Natural killer cell (primary cell): Measurements from ENCODE around the gene DTX4. TPM values are rescaled to one million over a fixed set of nuclear protein-coding genes. Genes with fewer than 3 reads are reported as not detected.

Source experiments
- ATAC-seq, 3 donors: fragments of 150-1000 bp in 2 of 3; fragments of 200-7000 bp in 1 of 3; cut with Tn5 transposase; 1 replicate in 1 of 3; 2 replicates in 2 of 3; pipeline ENCODE4 v1.10.0; 2021; ENCODE audit warnings: mild to moderate bottlenecking in 2 of 3, moderate library complexity in 2 of 3
- DNase-seq, 2 donors: peaks; one replicate each; pipeline versions ENCODE4 v3.0.0 to v3.0.0-alpha.2; 2013 to 2021; ENCODE audit warnings: mixed read lengths in 1 of 2
- H3K27ac ChIP-seq: one replicate; pipeline ENCODE4 v1.5.1; 2013; ENCODE audit warnings: mild to moderate bottlenecking, low read length
- H3K27me3 ChIP-seq: one replicate; pipeline ENCODE4 v1.6.1; 2013; ENCODE audit warnings: low read length; ENCODE audit not compliant: control insufficient read depth, insufficient read depth
- H3K36me3 ChIP-seq: one replicate; pipeline ENCODE4 v1.6.1; 2013; ENCODE audit warnings: low read length; ENCODE audit not compliant: control insufficient read depth, insufficient read depth
- H3K4me1 ChIP-seq: one replicate; pipeline ENCODE4 v1.6.1; 2013; ENCODE audit warnings: low read length; ENCODE audit not compliant: control insufficient read depth, insufficient read depth
- H3K4me3 ChIP-seq: one replicate; pipeline ENCODE4 v1.5.1; 2013; ENCODE audit warnings: low read length
- H3K9me3 ChIP-seq: one replicate; pipeline ENCODE4 v1.6.1; 2013; ENCODE audit warnings: low read length; ENCODE audit not compliant: control insufficient read depth, insufficient read depth
- H3K27ac Mint-ChIP-seq, 2 donors: one replicate each; pipeline ENCODE4 v1.8.0; 2022; ENCODE audit warnings: mild to moderate bottlenecking in 2 of 2, mixed read lengths in 2 of 2, moderate library complexity in 1 of 2
- H3K27me3 Mint-ChIP-seq, 2 donors: one replicate each; pipeline ENCODE4 v1.8.0; 2022; ENCODE audit warnings: low read depth in 2 of 2, mixed read lengths in 2 of 2
- H3K36me3 Mint-ChIP-seq: one replicate; pipeline ENCODE4 v1.8.0; 2022; ENCODE audit warnings: mixed read lengths
- H3K4me1 Mint-ChIP-seq, 2 donors: one replicate each; pipeline ENCODE4 v1.8.0; 2022; ENCODE audit warnings: mixed read lengths in 2 of 2
- H3K4me3 Mint-ChIP-seq: one replicate; pipeline ENCODE4 v1.8.0; 2022; ENCODE audit warnings: mild to moderate bottlenecking, moderate library complexity, mixed read lengths
- H3K9me3 Mint-ChIP-seq, 2 donors: one replicate each; pipeline ENCODE4 v1.8.0; 2022; ENCODE audit warnings: mixed read lengths in 2 of 2
- WGBS: methylation state at CpG from one replicate; pipeline ENCODE4 v1.1.7; 2013; ENCODE audit warnings: missing lambda C conversion rate; ENCODE audit not compliant: insufficient coverage; 5-methylcytosine and 5-hydroxymethylcytosine counted together
- intact Hi-C: fragments of 100-400 bp; cut with micrococcal nuclease; formaldehyde crosslinking; loops from one replicate; pipeline ENCODE4 v1.14.2; 2022
- total RNA-seq, 4 donors: library from RNA; stranded (reverse); fragments of 120-200 nt in 1 of 4; gene quantifications; one replicate each; pipeline versions ENCODE4 v1.2.3 to v1.2.4, GENCODE V29; 2013 to 2022
- TF ChIP-seq, protein P1 (sequence below): fragments of 200-600 bp; IDR thresholded peaks from one replicate; pipeline ENCODE4 v1.8.0; 2022; ENCODE audit warnings: antibody characterized with exemption

DTX4 gene
- total RNA-seq, 3 donors from 2014 or later (not counting 1 experiment from before 2014, with no cell fraction given), result 0.21 to 0.90 (median 0.59) TPM

DNA sequence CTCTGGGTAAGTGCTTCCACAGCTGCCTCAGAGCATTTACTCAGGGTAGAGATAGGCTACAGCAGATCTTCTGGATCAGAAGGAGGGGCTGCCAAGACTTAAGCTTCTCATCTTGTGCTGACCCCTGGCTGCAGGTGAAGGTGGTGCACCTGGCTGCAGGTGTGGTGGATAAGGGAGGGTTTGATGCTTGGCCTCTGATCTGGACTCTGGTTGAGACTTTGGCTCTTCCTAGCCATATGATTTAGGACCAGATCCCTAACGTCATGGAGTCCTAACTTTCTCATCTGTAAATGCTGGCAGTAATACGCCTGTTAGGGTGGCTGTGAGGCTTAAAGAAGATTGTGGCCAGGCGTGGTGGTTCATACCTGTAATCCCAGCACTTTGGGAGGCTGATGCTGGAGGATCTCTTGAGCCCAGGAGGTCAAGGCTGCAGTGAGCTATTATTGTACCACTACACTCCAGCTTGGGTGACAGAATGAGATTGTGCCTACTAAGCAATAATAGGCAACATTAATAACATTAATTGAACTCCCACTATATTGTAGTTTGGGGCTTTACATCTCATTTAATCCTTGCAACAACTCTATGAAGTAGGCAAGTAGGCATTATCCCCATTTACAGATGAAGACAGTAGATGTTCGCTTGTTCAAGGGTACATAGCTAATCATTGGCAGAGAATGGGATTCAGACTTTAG is 10.7 kb downstream of the DTX4 start:
- intact Hi-C loops, result no loop called here
- no peaks in the 10 kb centered on the region for H3K4me1 Mint-ChIP-seq
- DNase-seq (peak in 1 of 2 donors; percentile 52), ATAC-seq (peak in 1 of 3 donors; percentile 34)
- WGBS, result 88% methylated on average over 4 of the region's 4 CpGs
- H3K27me3 Mint-ChIP-seq, result peaks cover 4 to 5% of the 10 kb centered on the region in 2 donors
- H3K4me3 ChIP-seq, result no peak overlapping the region
- H3K27ac Mint-ChIP-seq, result no peak overlapping the region
- H3K27ac ChIP-seq, result no peak overlapping the region
- H3K9me3 ChIP-seq, result no peaks in the 10 kb centered on the region
- no peaks in the 10 kb centered on the region for H3K4me1 ChIP-seq
- H3K27me3 ChIP-seq, result no peaks in the 10 kb centered on the region
- no peak overlapping the region for H3K4me3 Mint-ChIP-seq
- H3K36me3 ChIP-seq, result no peaks in the 10 kb centered on the region
- H3K36me3 Mint-ChIP-seq, result no peaks in the 10 kb centered on the region
- no peaks in the 10 kb centered on the region for H3K9me3 Mint-ChIP-seq
- TF ChIP-seq, protein P1, sequence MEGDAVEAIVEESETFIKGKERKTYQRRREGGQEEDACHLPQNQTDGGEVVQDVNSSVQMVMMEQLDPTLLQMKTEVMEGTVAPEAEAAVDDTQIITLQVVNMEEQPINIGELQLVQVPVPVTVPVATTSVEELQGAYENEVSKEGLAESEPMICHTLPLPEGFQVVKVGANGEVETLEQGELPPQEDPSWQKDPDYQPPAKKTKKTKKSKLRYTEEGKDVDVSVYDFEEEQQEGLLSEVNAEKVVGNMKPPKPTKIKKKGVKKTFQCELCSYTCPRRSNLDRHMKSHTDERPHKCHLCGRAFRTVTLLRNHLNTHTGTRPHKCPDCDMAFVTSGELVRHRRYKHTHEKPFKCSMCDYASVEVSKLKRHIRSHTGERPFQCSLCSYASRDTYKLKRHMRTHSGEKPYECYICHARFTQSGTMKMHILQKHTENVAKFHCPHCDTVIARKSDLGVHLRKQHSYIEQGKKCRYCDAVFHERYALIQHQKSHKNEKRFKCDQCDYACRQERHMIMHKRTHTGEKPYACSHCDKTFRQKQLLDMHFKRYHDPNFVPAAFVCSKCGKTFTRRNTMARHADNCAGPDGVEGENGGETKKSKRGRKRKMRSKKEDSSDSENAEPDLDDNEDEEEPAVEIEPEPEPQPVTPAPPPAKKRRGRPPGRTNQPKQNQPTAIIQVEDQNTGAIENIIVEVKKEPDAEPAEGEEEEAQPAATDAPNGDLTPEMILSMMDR, result no peak

GRCh38 chr11:59183771-59184170 is 11.8 kb downstream of the DTX4 start:
- no peak overlapping the region for H3K4me3 ChIP-seq
- H3K36me3 ChIP-seq, result no peaks in the 10 kb centered on the region
- H3K36me3 Mint-ChIP-seq, result no peaks in the 10 kb centered on the region
- no peak overlapping the region for H3K4me3 Mint-ChIP-seq
- 87% methylated on average over 1 of the region's 1 CpG for WGBS
- TF ChIP-seq, protein P1, result no peak
- H3K27ac Mint-ChIP-seq, result no peak overlapping the region
- H3K27me3 Mint-ChIP-seq, result peaks cover 0 to 3% of the 10 kb centered on the region in 2 donors
- no peak overlapping the region for H3K27ac ChIP-seq
- H3K9me3 ChIP-seq, result no peaks in the 10 kb centered on the region
- no peaks in the 10 kb centered on the region for H3K9me3 Mint-ChIP-seq
- no peaks in the 10 kb centered on the region for H3K4me1 Mint-ChIP-seq
- no peaks in the 10 kb centered on the region for H3K4me1 ChIP-seq
- ATAC-seq (no peak), DNase-seq (no peak)
- no peaks in the 10 kb centered on the region for H3K27me3 ChIP-seq
- intact Hi-C loops, result no loop called here

DNA sequence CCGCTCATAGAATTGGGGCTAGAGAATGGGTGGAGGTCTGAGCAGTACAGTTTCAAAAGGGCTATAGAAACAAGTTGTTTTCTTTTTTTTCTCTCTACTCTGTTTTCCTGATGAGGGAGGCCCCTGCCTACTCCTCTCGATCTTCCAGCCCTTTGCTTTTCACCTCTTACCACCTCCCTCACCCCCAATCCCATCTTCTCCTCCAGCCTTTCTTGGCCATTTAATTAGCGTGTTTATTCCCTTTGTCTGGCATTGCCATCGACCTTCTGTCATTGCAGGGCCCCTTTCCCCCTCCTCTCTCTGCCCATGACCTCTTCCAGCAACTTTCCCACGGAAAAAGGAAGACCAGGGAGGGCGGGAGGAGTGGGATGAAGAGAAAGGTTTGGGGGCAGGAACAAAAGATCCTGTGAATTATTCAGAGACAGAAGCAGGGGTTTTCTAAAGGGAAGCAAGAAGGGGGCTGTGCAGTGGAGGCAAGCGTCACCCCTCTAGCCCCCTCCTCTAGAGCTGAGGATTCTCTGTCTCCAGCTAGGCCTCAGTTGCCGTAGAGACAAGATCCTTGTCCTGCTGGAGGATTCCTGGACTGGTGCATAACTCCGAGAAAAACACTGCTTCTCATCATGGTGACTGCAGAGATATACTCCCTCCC is 12.9 kb downstream of the DTX4 start:
- Histone ChIP-seq H3K9me3 (no peaks in the 10 kb centered on the region), H3K4me1 (no peaks in the 10 kb centered on the region), H3K27ac (no peak overlapping the region), H3K36me3 (no peaks in the 10 kb centered on the region), H3K27me3 (no peaks in the 10 kb centered on the region), H3K4me3 (no peak overlapping the region)
- TF ChIP-seq, protein P1, result no peak
- no peak overlapping the region for H3K4me3 Mint-ChIP-seq
- no peak for DNase-seq
- H3K27me3 Mint-ChIP-seq, result peaks cover 0 to 3% of the 10 kb centered on the region in 2 donors
- WGBS, result 83% methylated on average over 7 of the region's 9 CpGs
- no peaks in the 10 kb centered on the region for H3K9me3 Mint-ChIP-seq
- H3K4me1 Mint-ChIP-seq, result no peaks in the 10 kb centered on the region
- no peak overlapping the region for H3K27ac Mint-ChIP-seq
- intact Hi-C loops, result no loop called here
- no peak for ATAC-seq
- H3K36me3 Mint-ChIP-seq, result no peaks in the 10 kb centered on the region
